ENCODE measurements around the gene CERS2. TPM values are rescaled to one million over a fixed set of nuclear protein-coding genes. Genes with fewer than 3 reads are reported as not detected.

CERS2 gene
- total and polyA plus RNA-seq, 10 of the 15 experiments (the other 5 are each of a cell fraction or from before 2014, with no cell fraction given): 9.2 to 87.9 (median 50.8) TPM

GRCh38 chr1:150979092-150980056 is 4.7 kb upstream of the CERS2 start:
- FAIRE-seq (peak; percentile 96), DNase-seq (ENCODE audit: low read depth, low spot score) (peak; percentile 40), ATAC-seq (peak; percentile 78)
- no TSS peak for BruUV-seq (replicated peaks)
- RAD21 ChIA-PET (ENCODE audit: unreplicated experiment): interaction anchor here (0.6 to 4.1 kb wide), 5 partner anchors 11 to 221 kb away, joined by 3 to 19 read pairs (median 3); partner anchors contain the start of gene MINDY1
- H3K79me2 ChIP-seq (ENCODE audit: control insufficient read depth, insufficient read depth, low read length): peaks cover 4% of the 10 kb centered on the region
- no peaks in the 10 kb centered on the region for H3K9me3 ChIP-seq (replicated peaks; ENCODE audit: control insufficient read depth, insufficient read depth, low read length)
- intact Hi-C loops (cut with micrococcal nuclease; ENCODE audit: unreplicated experiment) (loop anchor here (5.0 to 10.0 kb wide), 3 partner anchors 215 to 417 kb away; partner anchors contain the start of genes CTSS and ENSA), in situ Hi-C loops (cut with MboI) (no loop called here)
- no peaks in the 10 kb centered on the region for H3K4me1 ChIP-seq (ENCODE audit: control insufficient read depth, insufficient read depth, low read length)
- H3K4me3 ChIP-seq: no peak overlapping the region
- H3K27ac ChIP-seq (ENCODE audit: control insufficient read depth, insufficient read depth): no peak overlapping the region
- SMC1A ChIA-PET (ENCODE audit: uncharacterized antibody, unreplicated experiment): interaction anchor here (0.9 kb wide), 2 partner anchors 27 to 57 kb away, joined by 3 read pairs; no protein-coding TSS in a partner anchor
- no peak overlapping the region for H3K9ac ChIP-seq (ENCODE audit: control insufficient read depth, insufficient read depth, low read length)
- peak overlapping the region; percentile 75 for H3K4me2 ChIP-seq (ENCODE audit: control insufficient read depth, insufficient read depth)
- H4K20me1 ChIP-seq (ENCODE audit: control insufficient read depth, insufficient read depth): no peaks in the 10 kb centered on the region
- no peaks in the 10 kb centered on the region for H3K36me3 ChIP-seq (ENCODE audit: control insufficient read depth in 2 of 2, insufficient read depth in 2 of 2, low read length in 1 of 2)
- no peaks in the 10 kb centered on the region; a peak in 2 of 4 replicates for H3K27me3 ChIP-seq (replicated peaks in 1 of 2; ENCODE audit: control insufficient read depth in 2 of 2, insufficient read depth in 2 of 2, low read length in 1 of 2)
- peak overlapping the region; percentile 68 for H2AFZ ChIP-seq (ENCODE audit: control insufficient read depth, low read depth, low read length)
- CTCF ChIA-PET: interaction anchor here (1.0 to 15.8 kb wide), 12 partner anchors 8 to 417 kb away, joined by 3 to 252 read pairs (median 4); partner anchors contain the start of gene MINDY1
- POLR2A ChIA-PET: interaction anchor here (0.6 to 1.1 kb wide), 4 partner anchors 27 to 164 kb away, joined by 3 to 6 read pairs (median 4); partner anchors contain the start of gene MINDY1
- 4% methylated on average over 23 of the region's 23 CpGs for WGBS (ENCODE audit: insufficient coverage, insufficient replicate concordance, low lambda C conversion rate, missing lambda C conversion rate)
- TF ChIP-seq, protein P1, sequence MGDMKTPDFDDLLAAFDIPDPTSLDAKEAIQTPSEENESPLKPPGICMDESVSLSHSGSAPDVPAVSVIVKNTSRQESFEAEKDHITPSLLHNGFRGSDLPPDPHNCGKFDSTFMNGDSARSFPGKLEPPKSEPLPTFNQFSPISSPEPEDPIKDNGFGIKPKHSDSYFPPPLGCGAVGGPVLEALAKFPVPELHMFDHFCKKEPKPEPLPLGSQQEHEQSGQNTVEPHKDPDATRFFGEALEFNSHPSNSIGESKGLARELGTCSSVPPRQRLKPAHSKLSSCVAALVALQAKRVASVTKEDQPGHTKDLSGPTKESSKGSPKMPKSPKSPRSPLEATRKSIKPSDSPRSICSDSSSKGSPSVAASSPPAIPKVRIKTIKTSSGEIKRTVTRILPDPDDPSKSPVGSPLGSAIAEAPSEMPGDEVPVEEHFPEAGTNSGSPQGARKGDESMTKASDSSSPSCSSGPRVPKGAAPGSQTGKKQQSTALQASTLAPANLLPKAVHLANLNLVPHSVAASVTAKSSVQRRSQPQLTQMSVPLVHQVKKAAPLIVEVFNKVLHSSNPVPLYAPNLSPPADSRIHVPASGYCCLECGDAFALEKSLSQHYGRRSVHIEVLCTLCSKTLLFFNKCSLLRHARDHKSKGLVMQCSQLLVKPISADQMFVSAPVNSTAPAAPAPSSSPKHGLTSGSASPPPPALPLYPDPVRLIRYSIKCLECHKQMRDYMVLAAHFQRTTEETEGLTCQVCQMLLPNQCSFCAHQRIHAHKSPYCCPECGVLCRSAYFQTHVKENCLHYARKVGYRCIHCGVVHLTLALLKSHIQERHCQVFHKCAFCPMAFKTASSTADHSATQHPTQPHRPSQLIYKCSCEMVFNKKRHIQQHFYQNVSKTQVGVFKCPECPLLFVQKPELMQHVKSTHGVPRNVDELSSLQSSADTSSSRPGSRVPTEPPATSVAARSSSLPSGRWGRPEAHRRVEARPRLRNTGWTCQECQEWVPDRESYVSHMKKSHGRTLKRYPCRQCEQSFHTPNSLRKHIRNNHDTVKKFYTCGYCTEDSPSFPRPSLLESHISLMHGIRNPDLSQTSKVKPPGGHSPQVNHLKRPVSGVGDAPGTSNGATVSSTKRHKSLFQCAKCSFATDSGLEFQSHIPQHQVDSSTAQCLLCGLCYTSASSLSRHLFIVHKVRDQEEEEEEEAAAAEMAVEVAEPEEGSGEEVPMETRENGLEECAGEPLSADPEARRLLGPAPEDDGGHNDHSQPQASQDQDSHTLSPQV (IDR thresholded peaks at IDR 0.05): peak; percentile 86
- TF ChIP-seq IKZF2 (IDR thresholded peaks at IDR 0.05): peak in 1 of 2 experiments; percentile 22; a peak in 1 of 4 replicates
- no peak for TF ChIP-seq MEF2A (IDR thresholded peaks at IDR 0.05; ENCODE audit: insufficient read depth, low read depth, low read length)
- TF ChIP-seq, protein P2, sequence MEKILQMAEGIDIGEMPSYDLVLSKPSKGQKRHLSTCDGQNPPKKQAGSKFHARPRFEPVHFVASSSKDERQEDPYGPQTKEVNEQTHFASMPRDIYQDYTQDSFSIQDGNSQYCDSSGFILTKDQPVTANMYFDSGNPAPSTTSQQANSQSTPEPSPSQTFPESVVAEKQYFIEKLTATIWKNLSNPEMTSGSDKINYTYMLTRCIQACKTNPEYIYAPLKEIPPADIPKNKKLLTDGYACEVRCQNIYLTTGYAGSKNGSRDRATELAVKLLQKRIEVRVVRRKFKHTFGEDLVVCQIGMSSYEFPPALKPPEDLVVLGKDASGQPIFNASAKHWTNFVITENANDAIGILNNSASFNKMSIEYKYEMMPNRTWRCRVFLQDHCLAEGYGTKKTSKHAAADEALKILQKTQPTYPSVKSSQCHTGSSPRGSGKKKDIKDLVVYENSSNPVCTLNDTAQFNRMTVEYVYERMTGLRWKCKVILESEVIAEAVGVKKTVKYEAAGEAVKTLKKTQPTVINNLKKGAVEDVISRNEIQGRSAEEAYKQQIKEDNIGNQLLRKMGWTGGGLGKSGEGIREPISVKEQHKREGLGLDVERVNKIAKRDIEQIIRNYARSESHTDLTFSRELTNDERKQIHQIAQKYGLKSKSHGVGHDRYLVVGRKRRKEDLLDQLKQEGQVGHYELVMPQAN (conservative IDR thresholded peaks at IDR 0.05): no peak
- TF ChIP-seq GATAD2B (conservative IDR thresholded peaks at IDR 0.05; ENCODE audit: low read depth): peak; percentile 62; the same call in 1 of the 2 replicates
- peak; percentile 46 for TF ChIP-seq IKZF1 (conservative IDR thresholded peaks at IDR 0.05)
- no peak for TF ChIP-seq EZH2 (IDR thresholded peaks at IDR 0.05; ENCODE audit: borderline replicate concordance, control insufficient read depth, low read depth, low read length)
- 0 out of 2 replicates have a peak, but pooled peaks have one; percentile 72 for TF ChIP-seq CBX5 (IDR thresholded peaks at IDR 0.05; ENCODE audit: low read depth)
- no peak for TF ChIP-seq IRF5 (IDR thresholded peaks at IDR 0.05; ENCODE audit: borderline replicate concordance)
- TF ChIP-seq SPI1 (IDR thresholded peaks at IDR 0.05; ENCODE audit: borderline replicate concordance, insufficient read depth, low read depth, low read length): no peak
- TF ChIP-seq, protein P3, sequence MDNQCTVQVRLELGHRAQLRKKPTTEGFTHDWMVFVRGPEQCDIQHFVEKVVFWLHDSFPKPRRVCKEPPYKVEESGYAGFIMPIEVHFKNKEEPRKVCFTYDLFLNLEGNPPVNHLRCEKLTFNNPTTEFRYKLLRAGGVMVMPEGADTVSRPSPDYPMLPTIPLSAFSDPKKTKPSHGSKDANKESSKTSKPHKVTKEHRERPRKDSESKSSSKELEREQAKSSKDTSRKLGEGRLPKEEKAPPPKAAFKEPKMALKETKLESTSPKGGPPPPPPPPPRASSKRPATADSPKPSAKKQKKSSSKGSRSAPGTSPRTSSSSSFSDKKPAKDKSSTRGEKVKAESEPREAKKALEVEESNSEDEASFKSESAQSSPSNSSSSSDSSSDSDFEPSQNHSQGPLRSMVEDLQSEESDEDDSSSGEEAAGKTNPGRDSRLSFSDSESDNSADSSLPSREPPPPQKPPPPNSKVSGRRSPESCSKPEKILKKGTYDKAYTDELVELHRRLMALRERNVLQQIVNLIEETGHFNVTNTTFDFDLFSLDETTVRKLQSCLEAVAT (IDR thresholded peaks at IDR 0.05): no peak

Measured in GM12878 (cell line).